Measurements from ENCODE around the gene RSRP1. TPM values are rescaled to one million over a fixed set of nuclear protein-coding genes. Genes with fewer than 3 reads are reported as not detected.

Gene RSRP1
- polyA plus RNA-seq, 10 donors = 39.9 to 111 (median 58.1) TPM

- DNase-seq = no peak
Observed at GRCh38 chr1:25195835-25196234, 51.4 kb downstream of the RSRP1 start.

GRCh38 chr1:25194572-25195020, 52.7 kb downstream of the RSRP1 start:
- no peak for DNase-seq

- DNase-seq = no peak
Observed at GRCh38 chr1:25194054-25194453, 53.2 kb downstream of the RSRP1 start.

- no peak for DNase-seq
Observed at GRCh38 chr1:25193229-25193628, 54.0 kb downstream of the RSRP1 start.

Other genes with a start within 250 kb of the RSRP1 start
- gene SYF2, start 15.0 kb downstream of the RSRP1 start, polyA plus RNA-seq (ENCODE audit: insufficient read length in 10 of 10) = 10 to 100 TPM; 51.5 to 65.1 (median 54.3) TPM
- 1 to 10 TPM in 2 of 10 donors, under 1 TPM in 8; 0.15 to 1.2 (median 0.63) TPM for gene RHD, start 25.1 kb upstream of the RSRP1 start, polyA plus RNA-seq (ENCODE audit: insufficient read length in 10 of 10)
- gene TMEM50A, start 90.9 kb upstream of the RSRP1 start, polyA plus RNA-seq (ENCODE audit: insufficient read length in 10 of 10) = 10 to 100 TPM; 59.1 to 78.3 (median 66.4) TPM
- gene RHCE, start 173.4 kb upstream of the RSRP1 start, polyA plus RNA-seq (ENCODE audit: insufficient read length in 10 of 10) = 1 to 10 TPM in 7 of 10 donors, under 1 TPM in 3; 0.47 to 3.1 (median 1.3) TPM
- 10 to 100 TPM; 15.3 to 21.2 (median 18.5) TPM for gene MACO1, start 183.4 kb upstream of the RSRP1 start, polyA plus RNA-seq (ENCODE audit: insufficient read length in 10 of 10)

Measured in muscle of back (tissue), 11 donors.